GM18511 (cell line): Measurements from ENCODE around the gene SPEF2.
"Not testable (repeated sequence)": the region's sequence is repeated elsewhere in the genome, so short reads cannot be mapped to it uniquely, and the experiment has no call there.

ENCODE experiments used
- ATAC-seq: cut with Tn5 transposase; IDR thresholded peaks from one replicate; pipeline ENCODE4 v1.9.1; 2021; ENCODE audit warnings: mild to moderate bottlenecking, moderate library complexity; ENCODE audit not compliant: unreplicated experiment

Gene SPEF2

GRCh38 chr5:35657877-35658276 lies 40.2 kb downstream of the SPEF2 start:
- no peak for ATAC-seq

- no peak for ATAC-seq
These were observed 41.9 kb downstream of the SPEF2 start for GRCh38 chr5:35659556-35659955.

- ATAC-seq: no peak
These were observed 42.8 kb downstream of the SPEF2 start for GRCh38 chr5:35660451-35660850.

DNA sequence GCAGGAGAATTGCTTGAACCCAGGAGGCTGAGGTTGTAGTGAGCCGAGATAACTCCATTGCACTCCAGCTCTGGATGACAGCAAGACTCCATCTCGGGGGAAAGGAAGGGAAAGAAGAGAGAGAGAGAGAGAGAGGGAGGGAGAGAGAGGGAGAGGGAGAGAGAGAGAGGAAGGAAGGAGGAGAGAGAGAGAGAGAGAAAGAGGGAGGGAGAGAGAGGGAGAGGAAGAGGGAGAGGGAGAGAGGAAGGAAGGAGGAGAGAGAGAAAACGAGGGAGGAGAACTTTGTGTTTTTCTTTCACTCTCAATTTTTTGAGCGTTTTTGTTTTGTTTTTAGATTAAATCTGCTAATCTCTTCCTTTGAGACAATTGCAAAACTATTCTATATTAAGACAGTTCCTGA lies 46.9 kb downstream of the SPEF2 start:
- ATAC-seq: no peak

GRCh38 chr5:35665096-35665495 lies 47.4 kb downstream of the SPEF2 start:
- no peak for ATAC-seq

- no peak for ATAC-seq
These were observed 50.7 kb downstream of the SPEF2 start for GRCh38 chr5:35668319-35668718.

DNA sequence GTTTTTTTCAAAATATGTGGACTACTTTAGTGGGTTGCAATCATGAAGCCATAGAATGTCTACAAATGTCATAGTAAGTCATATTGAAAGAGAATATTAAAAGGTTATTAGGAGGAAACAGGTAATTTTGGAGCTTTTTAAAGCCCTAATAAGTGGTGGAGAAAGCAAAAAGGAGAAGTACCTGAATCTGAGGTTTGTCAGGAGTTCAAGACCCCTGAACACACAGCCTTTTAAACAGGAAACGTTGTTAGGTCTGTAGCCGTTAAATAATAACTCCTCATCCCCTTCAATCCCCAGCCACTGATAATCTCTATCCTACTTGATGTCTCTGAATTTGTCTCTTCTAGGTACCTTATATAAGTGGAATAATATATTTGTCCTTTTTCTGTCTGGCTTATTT lies 51.1 kb downstream of the SPEF2 start:
- no peak for ATAC-seq

- ATAC-seq: no peak
These were observed 54.1 kb downstream of the SPEF2 start for GRCh38 chr5:35671541-35672295.

- not testable (repeated sequence) for ATAC-seq
These were observed 54.6 kb downstream of the SPEF2 start for GRCh38 chr5:35672296-35672655.

GRCh38 chr5:35672995-35673394 lies 55.3 kb downstream of the SPEF2 start:
- ATAC-seq: no peak

GRCh38 chr5:35674049-35674448 lies 56.4 kb downstream of the SPEF2 start:
- ATAC-seq: no peak

DNA sequence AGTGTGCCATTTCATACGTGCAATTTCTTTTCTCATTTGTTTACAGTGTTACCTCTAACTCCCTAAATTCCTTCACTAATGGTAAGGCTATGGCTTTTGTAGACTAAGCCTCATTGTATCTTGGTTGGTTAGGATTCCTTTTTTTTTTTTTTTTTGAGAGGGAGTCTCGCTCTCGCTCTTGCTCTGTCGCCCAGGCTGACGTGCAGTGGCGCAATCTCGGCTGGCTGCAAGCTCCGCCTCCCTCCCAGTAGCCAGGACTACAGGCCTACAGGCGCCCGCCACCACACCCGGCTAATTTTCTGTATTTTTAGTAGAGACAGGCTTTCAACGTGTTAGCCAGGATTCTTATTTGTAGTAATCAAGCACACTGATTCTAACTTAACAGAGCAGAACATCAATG lies 57.7 kb downstream of the SPEF2 start:
- no peak for ATAC-seq

DNA sequence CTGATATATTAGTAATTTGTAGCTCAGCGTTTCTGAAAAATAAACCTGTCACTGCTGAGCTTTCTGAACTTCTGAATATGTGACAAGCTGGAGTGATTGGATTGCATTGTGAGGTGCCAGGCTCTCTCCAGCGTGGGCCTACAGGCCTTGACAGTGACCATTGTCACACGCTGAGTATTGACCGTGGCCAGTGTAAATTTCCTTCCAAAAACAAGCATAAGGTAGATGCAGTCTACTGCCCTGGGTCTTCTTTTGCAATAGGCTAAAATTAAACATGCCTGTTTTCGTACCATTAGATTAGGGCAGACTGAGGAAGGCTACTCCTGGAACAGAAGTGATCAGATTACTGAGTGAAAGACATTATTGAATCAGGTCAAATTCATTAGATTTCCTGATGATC lies 60.2 kb downstream of the SPEF2 start:
- no peak for ATAC-seq

DNA sequence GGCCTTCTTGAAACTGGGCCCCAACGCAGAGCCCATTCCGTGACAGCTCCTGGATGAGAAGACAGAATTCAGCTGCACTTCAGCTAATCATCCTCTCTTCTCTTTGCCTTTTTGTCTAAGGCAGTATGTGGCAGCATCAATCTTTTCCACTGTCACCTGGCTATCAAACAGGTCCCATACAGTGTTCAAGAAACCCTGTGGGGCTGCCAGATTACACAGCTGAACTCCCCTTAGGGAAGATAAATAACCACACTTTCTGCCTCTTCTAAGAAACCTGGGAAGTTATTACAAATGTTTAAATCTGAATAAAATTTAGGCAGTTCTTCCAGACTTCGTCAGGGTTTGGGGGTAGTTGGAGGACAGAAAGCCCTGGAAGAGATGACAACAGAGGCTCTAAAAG lies 61.0 kb downstream of the SPEF2 start:
- ATAC-seq: no peak

GRCh38 chr5:35679357-35679756 lies 61.7 kb downstream of the SPEF2 start:
- no peak for ATAC-seq

GRCh38 chr5:35681911-35682310 lies 64.2 kb downstream of the SPEF2 start:
- no peak for ATAC-seq

DNA sequence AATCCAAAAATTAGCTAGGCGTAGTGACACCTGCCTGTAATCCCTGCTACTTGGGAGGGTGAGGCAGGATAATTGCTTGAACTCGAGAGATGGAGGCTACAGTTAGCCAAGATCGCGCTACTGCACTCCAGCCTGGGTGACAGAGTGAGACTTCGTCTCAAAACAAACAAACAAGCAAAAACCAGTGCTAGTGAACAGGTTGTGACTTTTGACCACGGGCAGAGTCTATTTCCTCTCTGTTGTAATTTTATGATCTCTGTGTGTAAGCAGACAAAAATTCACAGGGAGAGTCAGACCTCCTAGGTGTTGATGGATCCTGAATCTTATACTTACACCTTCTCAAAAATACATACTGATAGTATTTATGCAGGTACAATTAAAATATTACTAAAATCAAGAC lies 65.8 kb downstream of the SPEF2 start:
- ATAC-seq: no peak

GRCh38 chr5:35685161-35685560 lies 67.5 kb downstream of the SPEF2 start:
- no peak for ATAC-seq

- no peak for ATAC-seq
These were observed 70.3 kb downstream of the SPEF2 start for GRCh38 chr5:35687961-35688360.

- no peak for ATAC-seq
These were observed 76.8 kb downstream of the SPEF2 start for GRCh38 chr5:35694481-35694880.

GRCh38 chr5:35698047-35698808 lies 80.6 kb downstream of the SPEF2 start:
- ATAC-seq: no peak

DNA sequence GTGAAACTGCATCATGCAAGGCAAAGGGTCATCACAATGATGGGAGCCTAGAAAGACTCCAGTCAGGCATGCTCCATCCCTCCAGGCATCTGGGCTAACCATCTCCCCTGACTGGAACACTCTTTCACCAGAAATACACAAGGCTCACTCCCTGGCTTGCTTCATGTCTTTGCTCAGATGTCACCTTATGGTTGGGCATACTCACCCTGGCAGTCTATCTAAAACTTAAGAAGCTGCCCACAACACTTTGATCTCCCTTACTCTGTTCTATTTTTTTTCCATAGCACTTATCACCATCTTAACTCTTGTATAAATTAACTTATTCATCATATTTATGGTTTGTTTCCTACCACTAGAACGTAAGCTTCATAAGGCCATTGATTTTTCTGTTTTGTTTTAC lies 90.0 kb downstream of the SPEF2 start:
- no peak for ATAC-seq

GRCh38 chr5:35709688-35710087 lies 92.0 kb downstream of the SPEF2 start:
- no peak for ATAC-seq
